Measurements from ENCODE around the gene GRIN2C.

Gene GRIN2C

GRCh38 chr17:74799097-74799496 is 60.6 kb downstream of the GRIN2C start:
- H3K9me3 ChIP-seq (ENCODE audit: insufficient read depth, low read depth, low read length) = no peaks in the 10 kb centered on the region
- no peaks in the 10 kb centered on the region for H3K27me3 ChIP-seq (ENCODE audit: insufficient read depth, low read length)
- no peaks in the 10 kb centered on the region for H3K4me1 ChIP-seq (ENCODE audit: insufficient read depth, low read length)
- peaks cover 60% of the 10 kb centered on the region for H3K36me3 ChIP-seq (ENCODE audit: insufficient read depth, low read depth, low read length)
- H3K27ac ChIP-seq (ENCODE audit: low read length) = no peak overlapping the region
- H3K4me3 ChIP-seq (ENCODE audit: low read length) = no peak overlapping the region
- no peak overlapping the region for H3K9ac ChIP-seq (ENCODE audit: low read depth, low read length)

DNA sequence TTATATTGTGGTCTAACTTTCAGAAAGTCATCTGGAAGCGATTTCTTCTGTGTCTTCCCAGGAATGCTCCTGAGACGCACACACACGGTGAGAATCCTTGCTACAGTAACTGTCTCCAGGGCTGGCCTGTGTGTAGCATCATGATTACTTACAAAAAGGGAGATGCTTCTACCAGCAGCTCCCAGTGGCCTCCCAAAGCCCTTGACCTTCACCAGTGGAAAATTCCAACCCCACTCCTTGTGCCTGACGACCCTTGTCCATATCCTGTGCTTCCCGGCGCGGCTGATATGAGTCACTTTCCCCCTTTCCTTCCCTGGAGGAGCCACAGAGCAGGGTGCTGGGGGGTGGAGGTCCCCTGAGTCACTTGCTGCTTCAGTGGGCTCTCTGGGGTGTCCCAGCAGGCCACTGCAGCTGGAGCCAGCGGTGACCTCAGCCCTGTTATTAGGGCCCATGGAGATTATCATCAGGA is 61.4 kb downstream of the GRIN2C start:
- H3K4me3 ChIP-seq (ENCODE audit: low read length) = no peak overlapping the region
- no peaks in the 10 kb centered on the region for H3K27me3 ChIP-seq (ENCODE audit: insufficient read depth, low read length)
- H3K9ac ChIP-seq (ENCODE audit: low read depth, low read length) = no peak overlapping the region
- H3K27ac ChIP-seq (ENCODE audit: low read length) = no peak overlapping the region
- peaks cover 66% of the 10 kb centered on the region for H3K36me3 ChIP-seq (ENCODE audit: insufficient read depth, low read depth, low read length)
- H3K4me1 ChIP-seq (ENCODE audit: insufficient read depth, low read length) = no peaks in the 10 kb centered on the region
- no peaks in the 10 kb centered on the region for H3K9me3 ChIP-seq (ENCODE audit: insufficient read depth, low read depth, low read length)

GRCh38 chr17:74797824-74798223 is 61.9 kb downstream of the GRIN2C start:
- Histone ChIP-seq H3K9me3 (ENCODE audit: insufficient read depth, low read depth, low read length) (no peaks in the 10 kb centered on the region), H3K27ac (ENCODE audit: low read length) (no peak overlapping the region), H3K9ac (ENCODE audit: low read depth, low read length) (no peak overlapping the region), H3K4me1 (ENCODE audit: insufficient read depth, low read length) (no peaks in the 10 kb centered on the region), H3K27me3 (ENCODE audit: insufficient read depth, low read length) (no peaks in the 10 kb centered on the region), H3K36me3 (ENCODE audit: insufficient read depth, low read depth, low read length) (peaks cover 70% of the 10 kb centered on the region), H3K4me3 (ENCODE audit: low read length) (no peak overlapping the region)

GRCh38 chr17:74796866-74797265 is 62.8 kb downstream of the GRIN2C start:
- Histone ChIP-seq H3K27ac (ENCODE audit: low read length) (no peak overlapping the region), H3K4me3 (ENCODE audit: low read length) (no peak overlapping the region), H3K4me1 (ENCODE audit: insufficient read depth, low read length) (no peaks in the 10 kb centered on the region), H3K27me3 (ENCODE audit: insufficient read depth, low read length) (no peaks in the 10 kb centered on the region), H3K9ac (ENCODE audit: low read depth, low read length) (no peak overlapping the region), H3K9me3 (ENCODE audit: insufficient read depth, low read depth, low read length) (no peaks in the 10 kb centered on the region), H3K36me3 (ENCODE audit: insufficient read depth, low read depth, low read length) (peaks cover 77% of the 10 kb centered on the region)

DNA sequence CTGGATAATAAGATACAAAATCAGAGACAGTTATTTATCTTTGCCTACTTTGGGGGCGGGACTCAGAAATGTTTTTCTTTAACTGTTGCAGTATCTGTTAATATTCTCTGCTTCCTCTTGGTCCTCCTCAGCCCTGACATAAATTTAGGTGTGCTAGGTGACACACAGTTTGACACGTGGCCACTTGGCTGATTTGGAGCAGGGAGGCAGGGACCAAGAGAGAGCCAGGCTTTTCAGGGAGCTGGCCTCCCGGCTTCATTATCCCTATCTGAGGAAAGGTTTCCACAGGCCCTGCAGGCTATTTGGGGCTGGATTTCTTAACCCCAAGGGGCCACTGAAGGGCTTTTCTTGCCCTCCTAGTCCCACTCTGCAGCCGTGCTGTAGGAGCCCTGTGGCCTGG is 63.5 kb downstream of the GRIN2C start:
- Histone ChIP-seq H3K9me3 (ENCODE audit: insufficient read depth, low read depth, low read length) (no peaks in the 10 kb centered on the region), H3K27ac (ENCODE audit: low read length) (no peak overlapping the region), H3K4me1 (ENCODE audit: insufficient read depth, low read length) (no peaks in the 10 kb centered on the region), H3K36me3 (ENCODE audit: insufficient read depth, low read depth, low read length) (peaks cover 77% of the 10 kb centered on the region), H3K9ac (ENCODE audit: low read depth, low read length) (no peak overlapping the region), H3K4me3 (ENCODE audit: low read length) (no peak overlapping the region), H3K27me3 (ENCODE audit: insufficient read depth, low read length) (no peaks in the 10 kb centered on the region)

- Histone ChIP-seq H3K27me3 (ENCODE audit: insufficient read depth, low read length) (no peaks in the 10 kb centered on the region), H3K9me3 (ENCODE audit: insufficient read depth, low read depth, low read length) (no peaks in the 10 kb centered on the region), H3K9ac (ENCODE audit: low read depth, low read length) (no peak overlapping the region), H3K4me3 (ENCODE audit: low read length) (no peak overlapping the region), H3K27ac (ENCODE audit: low read length) (no peak overlapping the region), H3K4me1 (ENCODE audit: insufficient read depth, low read length) (no peaks in the 10 kb centered on the region), H3K36me3 (ENCODE audit: insufficient read depth, low read depth, low read length) (peaks cover 85% of the 10 kb centered on the region)
Measured at GRCh38 chr17:74795327-74796020, 64.2 kb downstream of the GRIN2C start.

- Histone ChIP-seq H3K4me1 (ENCODE audit: insufficient read depth, low read length) (no peaks in the 10 kb centered on the region), H3K36me3 (ENCODE audit: insufficient read depth, low read depth, low read length) (peaks cover 81% of the 10 kb centered on the region), H3K27ac (ENCODE audit: low read length) (no peak overlapping the region), H3K9ac (ENCODE audit: low read depth, low read length) (no peak overlapping the region), H3K4me3 (ENCODE audit: low read length) (no peak overlapping the region), H3K9me3 (ENCODE audit: insufficient read depth, low read depth, low read length) (no peaks in the 10 kb centered on the region), H3K27me3 (ENCODE audit: insufficient read depth, low read length) (no peaks in the 10 kb centered on the region)
Measured at GRCh38 chr17:74792586-74793105, 67.0 kb downstream of the GRIN2C start.
